AG04449 (cell line): ENCODE measurements around the gene PCDHA13.
"Not testable (repeated sequence)": the region's sequence is repeated elsewhere in the genome, so short reads cannot be mapped to it uniquely, and the experiment has no call there.

Experiments used
- CTCF ChIA-PET: fragments of 350-600 bp; formaldehyde crosslinking; extraction: SDS; loops from one replicate; lab custom pipeline; 2021; ENCODE audit warnings: antibody characterized with exemption; lab: Yijun Ruan, JAX
- POLR2A ChIA-PET: fragments of 400-600, 350-600 bp; formaldehyde crosslinking; extraction: SDS; loops from one replicate; lab custom pipeline; 2020; ENCODE audit warnings: antibody characterized with exemption, inconsistent platforms; lab: Yijun Ruan, JAX
- DNase-seq: peaks from one replicate; pipeline ENCODE4 v3.0.0-alpha.2; 2010; ENCODE audit warnings: low read depth, low spot score
- H3K4me3 ChIP-seq: 2 replicates; pipeline ENCODE4 v1.5.1; 2011; ENCODE audit warnings: low read depth, mild to moderate bottlenecking, control low read depth, low read length
- TF ChIP-seq, protein P1 (sequence below): IDR thresholded peaks from one replicate; pipeline ENCODE4 v1.5.1; 2011; ENCODE audit warnings: mild to moderate bottlenecking, moderate library complexity, low read length, control low read depth, inconsistent platforms; ENCODE audit not compliant: insufficient read depth; ENCODE audit errors: missing control alignments

Gene PCDHA13

DNA sequence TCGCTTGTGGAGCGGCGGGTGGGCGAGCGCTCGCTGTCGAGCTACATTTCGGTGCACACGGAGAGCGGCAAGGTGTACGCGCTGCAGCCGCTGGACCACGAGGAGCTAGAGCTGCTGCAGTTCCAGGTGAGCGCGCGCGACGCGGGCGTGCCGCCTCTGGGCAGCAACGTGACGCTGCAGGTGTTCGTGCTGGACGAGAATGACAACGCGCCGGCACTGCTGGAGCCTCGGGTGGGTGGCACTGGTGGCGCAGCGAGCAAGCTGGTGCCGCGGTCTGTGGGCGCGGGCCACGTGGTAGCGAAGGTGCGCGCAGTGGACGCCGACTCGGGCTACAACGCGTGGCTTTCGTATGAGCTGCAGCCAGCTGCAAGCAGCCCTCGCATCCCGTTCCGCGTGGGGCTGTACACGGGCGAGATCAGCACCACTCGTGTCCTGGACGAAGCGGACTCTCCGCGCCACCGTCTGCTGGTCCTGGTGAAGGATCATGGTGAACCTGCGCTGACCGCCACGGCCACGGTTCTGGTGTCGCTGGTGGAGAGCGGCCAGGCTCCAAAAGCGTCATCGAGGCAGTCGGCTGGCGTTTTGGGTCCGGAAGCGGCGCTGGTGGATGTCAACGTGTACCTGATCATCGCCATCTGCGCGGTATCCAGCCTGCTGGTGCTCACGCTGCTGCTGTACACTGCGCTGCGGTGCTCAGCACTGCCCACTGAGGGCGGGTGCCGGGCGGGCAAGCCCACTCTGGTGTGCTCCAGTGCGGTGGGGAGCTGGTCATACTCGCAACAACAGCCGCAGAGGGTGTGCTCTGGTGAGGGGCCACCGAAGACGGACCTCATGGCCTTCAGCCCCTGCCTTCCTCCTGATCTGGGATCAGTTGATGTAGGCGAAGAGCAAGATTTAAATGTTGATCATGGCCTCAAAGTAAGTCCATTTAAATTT lies 38.9 kb upstream of the PCDHA13 start:
- DNase-seq, result no peak
- POLR2A ChIA-PET, result no interaction called here
- CTCF ChIA-PET, result no interaction called here
- TF ChIP-seq, protein P1, sequence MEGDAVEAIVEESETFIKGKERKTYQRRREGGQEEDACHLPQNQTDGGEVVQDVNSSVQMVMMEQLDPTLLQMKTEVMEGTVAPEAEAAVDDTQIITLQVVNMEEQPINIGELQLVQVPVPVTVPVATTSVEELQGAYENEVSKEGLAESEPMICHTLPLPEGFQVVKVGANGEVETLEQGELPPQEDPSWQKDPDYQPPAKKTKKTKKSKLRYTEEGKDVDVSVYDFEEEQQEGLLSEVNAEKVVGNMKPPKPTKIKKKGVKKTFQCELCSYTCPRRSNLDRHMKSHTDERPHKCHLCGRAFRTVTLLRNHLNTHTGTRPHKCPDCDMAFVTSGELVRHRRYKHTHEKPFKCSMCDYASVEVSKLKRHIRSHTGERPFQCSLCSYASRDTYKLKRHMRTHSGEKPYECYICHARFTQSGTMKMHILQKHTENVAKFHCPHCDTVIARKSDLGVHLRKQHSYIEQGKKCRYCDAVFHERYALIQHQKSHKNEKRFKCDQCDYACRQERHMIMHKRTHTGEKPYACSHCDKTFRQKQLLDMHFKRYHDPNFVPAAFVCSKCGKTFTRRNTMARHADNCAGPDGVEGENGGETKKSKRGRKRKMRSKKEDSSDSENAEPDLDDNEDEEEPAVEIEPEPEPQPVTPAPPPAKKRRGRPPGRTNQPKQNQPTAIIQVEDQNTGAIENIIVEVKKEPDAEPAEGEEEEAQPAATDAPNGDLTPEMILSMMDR, result no peak
- H3K4me3 ChIP-seq, result no peak overlapping the region

DNA sequence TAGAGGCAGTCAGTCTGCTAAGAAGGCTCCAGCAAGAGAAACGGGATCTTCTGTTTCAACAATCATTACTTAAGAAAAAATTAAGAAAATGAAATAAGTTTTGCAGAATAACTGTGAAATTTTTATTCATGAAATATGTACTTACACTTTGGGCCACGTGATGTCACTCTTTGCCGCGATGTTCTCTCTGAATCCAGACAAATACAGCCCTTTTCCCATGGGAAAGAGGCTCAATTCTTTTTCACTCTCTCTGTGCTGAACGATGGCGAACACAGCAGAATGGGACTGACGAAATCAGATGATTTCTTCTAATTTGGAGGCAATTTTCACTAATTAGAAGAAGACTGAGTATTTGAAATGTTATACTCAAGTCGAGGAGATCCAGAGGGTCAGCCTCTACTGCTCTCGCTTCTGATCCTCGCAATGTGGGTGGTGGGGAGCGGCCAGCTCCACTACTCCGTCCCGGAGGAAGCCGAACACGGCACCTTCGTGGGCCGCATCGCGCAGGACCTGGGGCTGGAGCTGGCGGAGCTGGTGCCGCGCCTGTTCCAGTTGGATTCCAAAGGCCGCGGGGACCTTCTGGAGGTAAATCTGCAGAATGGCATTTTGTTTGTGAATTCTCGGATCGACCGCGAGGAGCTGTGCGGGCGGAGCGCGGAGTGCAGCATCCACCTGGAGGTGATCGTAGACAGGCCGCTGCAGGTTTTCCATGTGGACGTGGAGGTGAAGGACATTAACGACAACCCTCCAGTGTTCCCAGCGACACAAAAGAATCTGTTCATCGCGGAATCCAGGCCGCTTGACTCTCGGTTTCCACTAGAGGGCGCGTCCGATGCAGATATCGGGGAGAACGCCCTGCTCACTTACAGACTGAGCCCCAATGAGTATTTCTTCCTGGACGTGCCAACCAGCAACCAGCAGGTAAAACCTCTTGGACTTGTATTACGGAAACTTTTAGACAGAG lies 33.5 kb upstream of the PCDHA13 start, which contains the start of gene PCDHA9:
Gene PCDHA9 (plus strand): TSS at position 244 of the 964 bp plus-strand sequence. CDS start 114 bp downstream, at position 358.
- DNase-seq, CTCF ChIA-PET, POLR2A ChIA-PET, H3K4me3 ChIP-seq: not testable (repeated sequence)

DNA sequence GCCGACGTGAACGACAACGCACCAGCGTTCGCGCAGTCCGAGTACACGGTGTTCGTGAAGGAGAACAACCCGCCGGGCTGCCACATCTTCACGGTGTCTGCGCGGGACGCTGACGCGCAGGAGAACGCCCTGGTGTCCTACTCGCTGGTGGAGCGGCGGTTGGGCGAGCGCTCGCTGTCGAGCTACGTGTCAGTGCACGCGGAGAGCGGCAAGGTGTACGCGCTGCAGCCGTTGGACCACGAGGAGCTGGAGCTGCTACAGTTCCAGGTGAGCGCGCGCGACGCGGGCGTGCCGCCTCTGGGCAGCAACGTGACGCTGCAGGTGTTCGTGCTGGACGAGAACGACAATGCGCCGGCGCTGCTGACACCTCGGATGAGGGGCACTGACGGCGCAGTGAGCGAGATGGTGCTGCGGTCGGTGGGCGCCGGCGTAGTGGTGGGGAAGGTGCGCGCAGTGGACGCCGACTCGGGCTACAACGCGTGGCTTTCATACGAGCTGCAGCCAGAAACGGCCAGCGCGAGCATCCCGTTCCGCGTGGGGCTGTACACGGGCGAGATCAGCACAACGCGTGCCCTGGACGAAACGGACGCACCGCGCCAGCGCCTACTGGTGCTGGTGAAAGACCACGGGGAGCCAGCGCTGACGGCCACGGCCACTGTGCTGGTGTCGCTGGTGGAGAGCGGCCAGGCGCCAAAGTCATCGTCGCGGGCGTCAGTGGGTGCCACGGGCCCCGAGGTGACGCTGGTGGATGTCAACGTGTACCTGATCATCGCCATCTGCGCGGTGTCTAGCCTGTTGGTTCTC lies 31.9 kb upstream of the PCDHA13 start:
- H3K4me3 ChIP-seq, DNase-seq, CTCF ChIA-PET, POLR2A ChIA-PET: not testable (repeated sequence)

DNA sequence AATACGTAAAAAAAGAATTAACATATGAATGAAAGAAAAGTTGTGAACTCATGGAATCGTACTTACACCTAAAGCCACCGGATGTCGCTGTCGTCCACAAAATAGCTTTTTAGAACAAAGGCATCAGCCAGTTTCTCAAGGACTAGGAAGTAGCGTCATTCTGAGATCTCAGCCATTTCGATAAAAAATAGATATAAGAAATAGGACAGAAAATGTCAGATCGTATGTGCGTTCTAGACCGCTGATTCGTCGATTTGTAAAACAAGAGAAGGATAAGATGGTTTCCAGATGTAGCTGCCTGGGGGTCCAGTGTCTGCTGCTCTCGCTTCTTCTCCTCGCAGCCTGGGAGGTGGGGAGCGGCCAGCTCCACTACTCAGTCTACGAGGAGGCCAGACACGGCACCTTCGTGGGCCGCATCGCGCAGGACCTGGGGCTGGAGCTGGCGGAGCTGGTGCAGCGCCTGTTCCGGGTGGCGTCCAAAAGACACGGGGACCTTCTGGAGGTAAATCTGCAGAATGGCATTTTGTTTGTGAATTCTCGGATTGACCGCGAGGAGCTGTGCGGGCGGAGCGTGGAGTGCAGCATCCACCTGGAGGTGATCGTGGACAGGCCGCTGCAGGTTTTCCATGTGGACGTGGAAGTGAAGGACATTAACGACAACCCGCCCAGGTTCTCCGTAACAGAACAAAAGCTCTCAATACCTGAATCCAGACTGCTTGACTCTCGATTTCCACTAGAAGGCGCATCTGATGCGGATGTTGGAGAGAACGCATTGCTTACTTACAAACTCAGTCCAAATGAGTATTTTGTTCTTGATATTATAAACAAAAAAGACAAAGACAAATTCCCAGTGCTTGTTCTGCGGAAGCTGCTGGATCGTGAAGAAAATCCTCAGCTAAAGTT lies 25.9 kb upstream of the PCDHA13 start, which contains the start of gene PCDHA10:
Gene PCDHA10 (plus strand): TSS at position 126 of the 903 bp plus-strand sequence. CDS start 152 bp downstream, at position 278.
- POLR2A ChIA-PET, result no interaction called here
- no peak within 1 kb of the TSS for H3K4me3 ChIP-seq
- TF ChIP-seq, protein P1, result no peak
- CTCF ChIA-PET, result no interaction called here
- DNase-seq, result no peak

DNA sequence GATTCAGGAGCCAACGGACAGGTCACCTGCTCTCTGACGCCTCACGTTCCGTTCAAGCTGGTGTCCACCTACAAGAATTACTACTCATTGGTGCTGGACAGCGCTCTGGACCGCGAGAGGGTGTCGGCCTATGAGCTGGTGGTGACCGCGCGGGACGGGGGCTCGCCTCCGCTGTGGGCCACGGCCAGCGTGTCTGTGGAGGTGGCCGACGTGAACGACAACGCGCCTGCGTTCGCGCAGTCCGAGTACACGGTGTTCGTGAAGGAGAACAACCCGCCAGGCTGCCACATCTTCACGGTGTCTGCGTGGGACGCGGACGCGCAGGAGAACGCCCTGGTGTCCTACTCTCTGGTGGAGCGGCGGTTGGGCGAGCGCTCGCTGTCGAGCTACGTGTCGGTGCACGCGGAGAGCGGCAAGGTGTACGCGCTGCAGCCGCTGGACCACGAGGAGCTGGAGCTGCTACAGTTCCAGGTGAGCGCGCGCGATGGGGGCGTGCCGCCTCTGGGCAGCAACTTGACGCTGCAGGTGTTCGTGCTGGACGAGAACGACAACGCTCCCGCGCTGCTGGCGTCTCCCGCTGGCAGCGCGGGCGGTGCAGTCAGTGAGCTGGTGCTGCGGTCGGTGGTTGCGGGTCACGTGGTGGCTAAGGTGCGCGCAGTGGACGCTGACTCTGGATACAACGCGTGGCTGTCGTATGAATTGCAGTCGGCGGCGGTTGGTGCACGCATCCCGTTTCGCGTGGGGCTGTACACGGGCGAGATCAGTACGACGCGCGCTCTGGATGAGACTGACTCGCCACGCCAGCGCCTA lies 24.5 kb upstream of the PCDHA13 start:
- ChIA-PET CTCF (no interaction called here), POLR2A (no interaction called here)

More for the DNA sequence above, 24.5 kb upstream of the PCDHA13 start:
- TF ChIP-seq, protein P1, result no peak
- DNase-seq, result no peak
- H3K4me3 ChIP-seq, result no peak overlapping the region
